HG03575 (cell line): ENCODE results near the gene PRDX5.

Source experiments
- ATAC-seq: cut with Tn5 transposase; IDR thresholded peaks from one replicate; pipeline ENCODE4 v1.9.1; 2021; ENCODE audit not compliant: unreplicated experiment, insufficient number of reproducible peaks, low FRiP score; ENCODE audit errors: extremely low read depth

PRDX5 gene

GRCh38 chr11:64288353-64288750, 29.6 kb upstream of the PRDX5 start:
- ATAC-seq, result no peak

- no peak for ATAC-seq
Measured at GRCh38 chr11:64289002-64289564, 28.8 kb upstream of the PRDX5 start.

GRCh38 chr11:64290352-64291261, 27.3 kb upstream of the PRDX5 start:
- no peak for ATAC-seq

- ATAC-seq, result no peak
Measured at GRCh38 chr11:64291262-64291751, 26.6 kb upstream of the PRDX5 start, which contains the start of gene KCNK4. Gene KCNK4, plus strand, starts transcription at chr11:64291302. Its CDS starts 1,717 bp downstream, at chr11:64293019.

GRCh38 chr11:64291752-64292459, 26.0 kb upstream of the PRDX5 start:
- ATAC-seq, result no peak

GRCh38 chr11:64292460-64293254, 25.3 kb upstream of the PRDX5 start:
- ATAC-seq, result no peak

- no peak for ATAC-seq
Measured at GRCh38 chr11:64294774-64295173, 23.1 kb upstream of the PRDX5 start.

GRCh38 chr11:64295760-64296159, 22.2 kb upstream of the PRDX5 start:
- ATAC-seq, result no peak

- ATAC-seq, result no peak
Measured at GRCh38 chr11:64296236-64296635, 21.7 kb upstream of the PRDX5 start.

GRCh38 chr11:64296830-64297698, 20.9 kb upstream of the PRDX5 start:
- no peak for ATAC-seq

GRCh38 chr11:64297699-64298358, 20.1 kb upstream of the PRDX5 start:
- no peak for ATAC-seq

- no peak for ATAC-seq
Measured at GRCh38 chr11:64298966-64299846, 18.7 kb upstream of the PRDX5 start.

- no peak for ATAC-seq
Measured at GRCh38 chr11:64299847-64300648, 17.9 kb upstream of the PRDX5 start, which contains the start of gene CATSPERZ. Gene CATSPERZ, plus strand, starts transcription at chr11:64300358. Its CDS starts 53 bp downstream, at chr11:64300411.

- no peak for ATAC-seq
Measured at GRCh38 chr11:64303109-64304031, 14.6 kb upstream of the PRDX5 start.

GRCh38 chr11:64304032-64304315, 13.9 kb upstream of the PRDX5 start:
- no peak for ATAC-seq
